IPS-15b (cell line): ENCODE results near the gene CDC42SE2.

ENCODE experiments used
- H3K27me3 ChIP-seq: one replicate; pipeline ENCODE4 v1.6.1; 2013; ENCODE audit warnings: low read length; ENCODE audit not compliant: control insufficient read depth, insufficient read depth
- H3K36me3 ChIP-seq: one replicate; pipeline ENCODE4 v1.6.1; 2013; ENCODE audit warnings: low read length; ENCODE audit not compliant: control insufficient read depth, insufficient read depth
- H3K4me1 ChIP-seq: one replicate; pipeline ENCODE4 v1.6.1; 2013; ENCODE audit warnings: mild to moderate bottlenecking, low read length; ENCODE audit not compliant: control insufficient read depth, insufficient read depth
- H3K4me3 ChIP-seq: one replicate; pipeline ENCODE4 v1.5.1; 2013; ENCODE audit warnings: low read depth, low read length
- H3K9ac ChIP-seq: one replicate; pipeline ENCODE4 v1.6.1; 2013; ENCODE audit warnings: low read depth, mild to moderate bottlenecking, low read length
- H3K9me3 ChIP-seq: one replicate; pipeline ENCODE4 v1.6.1; 2013; ENCODE audit warnings: mild to moderate bottlenecking, low read length; ENCODE audit not compliant: control insufficient read depth, insufficient read depth

The CDC42SE2 gene

GRCh38 chr5:131436081-131436480, 172.2 kb downstream of the CDC42SE2 start:
- Histone ChIP-seq H3K9me3 (no peaks in the 10 kb centered on the region), H3K36me3 (peaks cover 6% of the 10 kb centered on the region), H3K4me3 (no peak overlapping the region), H3K9ac (no peak overlapping the region), H3K27me3 (no peaks in the 10 kb centered on the region), H3K4me1 (no peaks in the 10 kb centered on the region)

- H3K4me3 ChIP-seq = no peak overlapping the region
- H3K27me3 ChIP-seq = no peaks in the 10 kb centered on the region
- no peaks in the 10 kb centered on the region for H3K9me3 ChIP-seq
- H3K4me1 ChIP-seq = no peaks in the 10 kb centered on the region
- peaks cover 4% of the 10 kb centered on the region for H3K36me3 ChIP-seq
- H3K9ac ChIP-seq = no peak overlapping the region
Observed at GRCh38 chr5:131441184-131441583, 177.3 kb downstream of the CDC42SE2 start.
